ENCODE data around the gene MINDY2.
A peak's percentile ranks its signal among the peaks of the same experiment; 100 is the strongest.

The MINDY2 gene, protein sequence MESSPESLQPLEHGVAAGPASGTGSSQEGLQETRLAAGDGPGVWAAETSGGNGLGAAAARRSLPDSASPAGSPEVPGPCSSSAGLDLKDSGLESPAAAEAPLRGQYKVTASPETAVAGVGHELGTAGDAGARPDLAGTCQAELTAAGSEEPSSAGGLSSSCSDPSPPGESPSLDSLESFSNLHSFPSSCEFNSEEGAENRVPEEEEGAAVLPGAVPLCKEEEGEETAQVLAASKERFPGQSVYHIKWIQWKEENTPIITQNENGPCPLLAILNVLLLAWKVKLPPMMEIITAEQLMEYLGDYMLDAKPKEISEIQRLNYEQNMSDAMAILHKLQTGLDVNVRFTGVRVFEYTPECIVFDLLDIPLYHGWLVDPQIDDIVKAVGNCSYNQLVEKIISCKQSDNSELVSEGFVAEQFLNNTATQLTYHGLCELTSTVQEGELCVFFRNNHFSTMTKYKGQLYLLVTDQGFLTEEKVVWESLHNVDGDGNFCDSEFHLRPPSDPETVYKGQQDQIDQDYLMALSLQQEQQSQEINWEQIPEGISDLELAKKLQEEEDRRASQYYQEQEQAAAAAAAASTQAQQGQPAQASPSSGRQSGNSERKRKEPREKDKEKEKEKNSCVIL

DNA sequence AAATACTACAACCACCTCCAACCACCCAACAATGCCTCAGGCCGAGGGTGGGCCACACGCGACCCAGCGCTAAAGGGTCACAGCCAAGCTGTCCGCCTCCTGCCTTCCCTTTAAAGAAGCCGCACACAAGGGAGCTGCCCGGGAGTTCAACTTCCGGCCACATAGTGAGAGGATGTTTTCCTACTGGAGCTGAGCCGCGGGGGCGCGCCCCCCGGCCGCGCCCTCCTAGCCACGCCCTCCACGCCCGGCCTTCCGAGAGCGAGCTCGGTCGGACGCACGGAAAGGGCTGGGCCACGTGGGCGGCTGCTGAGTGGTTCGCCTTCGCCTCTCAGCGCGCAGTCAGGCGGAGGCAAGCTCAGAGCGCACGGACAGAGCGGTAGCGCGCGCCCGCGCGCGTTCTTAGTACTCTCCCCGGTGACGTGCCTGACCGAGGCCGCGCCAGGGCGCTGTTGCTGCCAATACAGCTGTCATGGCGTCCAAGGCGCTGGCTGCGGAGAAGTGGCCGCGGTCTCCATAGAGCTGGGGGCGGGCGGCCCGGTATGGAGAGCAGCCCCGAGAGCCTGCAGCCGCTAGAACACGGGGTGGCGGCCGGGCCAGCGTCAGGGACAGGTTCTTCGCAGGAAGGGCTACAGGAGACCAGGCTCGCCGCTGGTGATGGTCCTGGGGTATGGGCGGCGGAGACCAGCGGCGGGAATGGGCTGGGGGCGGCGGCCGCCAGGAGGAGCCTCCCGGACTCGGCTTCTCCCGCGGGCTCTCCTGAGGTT, at the start of gene MINDY2:
MINDY2 (plus strand) TSS at position 446 of the 764 bp plus-strand sequence; CDS start at position 540, 94 bp downstream.
- H3K4me3 Mint-ChIP-seq, result no peak within 1 kb of the TSS

DNA sequence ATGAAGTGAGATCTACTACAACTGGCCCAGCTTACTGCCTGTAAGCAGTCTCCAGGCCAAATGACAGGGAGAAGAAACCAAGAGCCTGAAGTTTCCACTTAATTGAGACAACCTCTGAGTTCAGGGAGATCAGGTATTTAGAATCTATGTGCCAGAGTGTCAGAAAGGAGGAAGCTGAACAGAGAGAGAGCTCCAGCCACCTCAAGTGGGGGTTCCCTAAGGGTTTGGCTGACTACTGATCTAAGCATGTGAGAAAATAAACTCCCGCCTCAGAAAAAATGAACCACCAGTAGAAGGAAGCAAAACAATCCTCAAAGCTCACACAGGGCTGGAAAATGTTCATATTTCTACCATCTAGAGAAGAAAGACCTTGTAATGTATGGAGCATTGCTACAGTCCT, 46.6 kb upstream of the MINDY2 start:
- peaks cover 28% of the 10 kb centered on the region for H3K36me3 Mint-ChIP-seq (ENCODE audit: low read depth)
- no peaks in the 10 kb centered on the region for H3K9me3 Mint-ChIP-seq
- H3K27me3 Mint-ChIP-seq (ENCODE audit: low read depth), result no peaks in the 10 kb centered on the region
- H3K4me1 Mint-ChIP-seq (ENCODE audit: low read depth), result peaks cover 27% of the 10 kb centered on the region
- H3K4me3 Mint-ChIP-seq, result no peak overlapping the region
- peak overlapping the region; percentile 37 for H3K27ac Mint-ChIP-seq
- DNase-seq (ENCODE audit: low spot score), result no peak

More for the DNA sequence above, at the start of gene MINDY2:
- H3K4me1 Mint-ChIP-seq (ENCODE audit: low read depth), result peaks cover 17% of the 10 kb centered on the region
- no peaks in the 10 kb centered on the region for H3K36me3 Mint-ChIP-seq (ENCODE audit: low read depth)
- DNase-seq (ENCODE audit: low spot score), result peak; percentile 97
- H3K27me3 Mint-ChIP-seq (ENCODE audit: low read depth), result no peaks in the 10 kb centered on the region
- H3K9me3 Mint-ChIP-seq, result no peaks in the 10 kb centered on the region
- peak within 1 kb of the TSS; percentile 91 for H3K27ac Mint-ChIP-seq

DNA sequence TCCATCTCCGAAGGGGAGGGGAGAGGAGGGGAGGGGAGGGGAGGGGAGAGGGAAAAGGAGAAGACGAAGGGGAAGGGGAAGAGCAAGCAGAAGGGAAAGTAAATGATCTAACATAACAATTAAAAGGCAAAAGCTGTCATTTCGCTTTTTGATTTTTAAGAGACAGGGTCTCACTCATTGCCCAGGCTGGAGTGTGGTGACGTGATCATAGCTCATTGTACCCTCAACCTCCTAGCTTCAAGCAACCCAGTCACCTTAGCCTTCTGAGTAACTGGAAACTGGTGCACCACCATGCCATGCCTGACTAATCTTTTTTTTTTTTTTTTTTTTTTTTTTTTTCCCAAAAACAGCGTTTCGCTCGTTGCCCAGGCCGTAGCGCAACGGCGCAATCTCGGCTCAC, 44.2 kb upstream of the MINDY2 start:
- H3K9me3 Mint-ChIP-seq, result no peaks in the 10 kb centered on the region
- H3K4me1 Mint-ChIP-seq (ENCODE audit: low read depth), result peaks cover 30% of the 10 kb centered on the region
- H3K36me3 Mint-ChIP-seq (ENCODE audit: low read depth), result peaks cover 22% of the 10 kb centered on the region
- H3K27me3 Mint-ChIP-seq (ENCODE audit: low read depth), result no peaks in the 10 kb centered on the region
- no peak overlapping the region for H3K27ac Mint-ChIP-seq
- H3K4me3 Mint-ChIP-seq, result no peak overlapping the region
- no peak for DNase-seq (ENCODE audit: low spot score)

DNA sequence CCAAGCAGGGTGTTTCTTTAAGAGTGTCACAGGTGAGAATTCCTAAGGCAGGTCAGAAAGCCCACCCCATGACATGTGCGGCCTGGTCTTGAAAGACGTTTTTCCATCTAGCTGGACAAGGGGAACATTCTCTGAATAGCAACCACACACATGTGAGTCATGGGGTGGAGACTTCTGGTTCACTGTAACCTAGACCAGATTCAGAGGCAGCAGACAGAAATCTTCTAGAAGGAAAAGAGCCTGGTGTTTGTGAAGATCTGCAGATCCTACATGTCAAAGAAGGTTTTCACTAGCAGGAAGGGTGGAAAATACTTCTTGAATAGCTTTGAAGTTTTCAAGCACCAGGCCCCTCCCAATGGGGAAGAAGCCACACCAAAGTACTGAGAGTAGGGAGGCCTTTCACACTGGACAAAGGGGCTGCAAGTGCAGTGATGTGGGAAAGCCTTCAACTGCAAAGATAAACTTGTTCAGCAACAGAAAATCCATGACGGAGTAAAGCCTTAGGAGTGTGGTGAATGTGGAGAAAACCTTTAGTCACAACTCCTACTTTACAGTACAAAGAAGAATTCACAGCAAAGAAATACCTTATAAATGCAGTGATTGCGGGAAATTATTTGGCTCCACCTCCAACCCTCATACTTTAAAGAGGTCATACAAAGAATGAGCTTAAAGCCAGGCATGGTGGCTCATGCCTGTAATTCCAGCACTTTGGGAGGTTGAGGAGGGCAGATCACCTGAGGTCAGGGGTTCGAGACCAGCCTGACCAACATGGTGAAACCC, 39.2 kb upstream of the MINDY2 start:
- Mint-ChIP-seq H3K36me3 (ENCODE audit: low read depth) (peaks cover 24% of the 10 kb centered on the region), H3K27ac (peak overlapping the region; percentile 29), H3K27me3 (ENCODE audit: low read depth) (no peaks in the 10 kb centered on the region), H3K4me1 (ENCODE audit: low read depth) (peaks cover 39% of the 10 kb centered on the region), H3K9me3 (no peaks in the 10 kb centered on the region), H3K4me3 (no peak overlapping the region)
- DNase-seq (ENCODE audit: low spot score), result no peak

DNA sequence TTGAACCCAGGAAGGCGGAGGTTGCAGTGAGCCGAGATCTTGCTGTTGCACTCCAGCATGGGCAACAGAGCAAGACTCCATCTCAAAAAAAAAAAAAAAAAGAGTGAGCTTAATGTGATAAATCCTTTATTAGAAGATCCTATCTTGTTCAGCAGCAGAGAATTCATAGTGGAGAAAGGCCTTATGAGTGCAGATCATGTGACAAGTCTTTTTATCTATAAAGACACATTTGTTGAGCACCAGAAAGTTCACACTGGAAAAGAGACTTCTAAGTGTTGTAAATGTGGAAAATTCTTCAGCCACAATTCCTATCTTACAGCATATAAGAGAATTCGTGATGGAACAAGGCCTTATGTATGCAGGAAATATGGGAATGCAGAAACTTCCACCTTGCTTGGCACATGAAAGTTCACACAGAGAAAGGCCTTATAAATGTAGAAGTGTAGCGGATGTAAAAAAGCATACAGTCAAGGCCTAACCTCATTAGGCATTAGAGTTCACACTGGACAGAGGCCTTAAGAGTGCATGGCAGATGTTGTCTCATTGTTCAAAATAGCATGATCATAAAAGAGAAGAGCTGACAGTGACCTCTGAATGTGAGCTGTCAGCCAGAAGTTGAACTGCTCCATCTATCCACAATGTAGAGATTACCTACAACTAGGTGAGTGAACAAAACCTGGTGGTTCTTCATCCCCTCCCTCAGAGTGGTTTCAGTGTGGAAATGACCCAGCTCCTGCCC, 38.3 kb upstream of the MINDY2 start:
- Mint-ChIP-seq H3K9me3 (no peaks in the 10 kb centered on the region), H3K27me3 (ENCODE audit: low read depth) (no peaks in the 10 kb centered on the region), H3K4me1 (ENCODE audit: low read depth) (peaks cover 45% of the 10 kb centered on the region), H3K27ac (no peak overlapping the region), H3K4me3 (no peak overlapping the region), H3K36me3 (ENCODE audit: low read depth) (peaks cover 24% of the 10 kb centered on the region)
- no peak for DNase-seq (ENCODE audit: low spot score)

DNA sequence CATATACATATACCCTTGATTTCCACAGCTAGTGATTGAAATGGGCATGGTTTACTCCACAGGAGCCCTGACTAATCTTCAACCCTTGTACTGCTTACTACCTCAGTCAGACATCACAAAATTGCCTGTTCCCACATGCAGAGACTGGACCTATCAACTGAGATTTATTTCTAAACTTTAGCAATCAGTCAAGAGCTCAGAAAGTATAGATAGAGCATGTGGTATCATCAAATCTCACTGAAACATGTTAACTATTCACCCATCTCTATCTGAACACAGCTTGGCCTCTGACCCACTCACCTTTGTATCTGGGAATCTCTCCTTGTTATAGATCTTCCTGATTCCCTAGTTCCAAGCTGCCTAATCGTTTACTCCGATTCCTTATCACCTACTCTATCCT, 36.2 kb upstream of the MINDY2 start:
- Mint-ChIP-seq H3K27ac (no peak overlapping the region), H3K36me3 (ENCODE audit: low read depth) (peaks cover 18% of the 10 kb centered on the region), H3K4me1 (ENCODE audit: low read depth) (peaks cover 52% of the 10 kb centered on the region), H3K9me3 (no peaks in the 10 kb centered on the region), H3K4me3 (no peak overlapping the region), H3K27me3 (ENCODE audit: low read depth) (no peaks in the 10 kb centered on the region)
- no peak for DNase-seq (ENCODE audit: low spot score)

DNA sequence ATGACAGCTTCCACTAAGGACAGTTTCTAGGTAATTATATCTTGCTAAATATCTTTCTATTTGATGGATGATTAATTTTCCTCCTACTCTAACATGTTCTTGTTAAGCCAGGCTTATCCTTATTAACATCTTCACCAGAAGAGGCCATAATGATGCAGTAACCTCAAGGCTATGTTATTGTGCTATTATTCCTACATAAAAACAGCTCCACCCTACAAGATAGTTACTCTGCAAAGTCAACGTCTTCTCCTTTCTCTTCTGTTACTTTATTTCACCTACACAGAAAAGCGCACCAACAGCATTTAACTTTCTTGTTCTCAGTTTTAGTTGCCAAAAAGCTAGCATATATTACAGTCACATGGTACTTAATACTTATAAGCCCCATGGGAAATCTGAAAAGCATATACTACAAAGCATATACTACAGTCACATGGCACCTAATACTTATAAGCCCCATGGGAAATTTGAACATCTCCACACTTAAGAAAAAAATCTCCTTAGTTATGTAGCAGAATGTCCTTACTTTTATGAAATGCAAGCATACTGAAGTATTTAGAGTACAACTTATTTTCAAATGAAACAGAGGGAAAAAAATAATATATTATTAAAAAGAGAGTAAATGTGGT, 35.0 kb upstream of the MINDY2 start:
- no peak for DNase-seq (ENCODE audit: low spot score)
- peaks cover 45% of the 10 kb centered on the region for H3K4me1 Mint-ChIP-seq (ENCODE audit: low read depth)
- no peak overlapping the region for H3K4me3 Mint-ChIP-seq
- no peak overlapping the region for H3K27ac Mint-ChIP-seq
- H3K9me3 Mint-ChIP-seq, result no peaks in the 10 kb centered on the region
- H3K36me3 Mint-ChIP-seq (ENCODE audit: low read depth), result peaks cover 14% of the 10 kb centered on the region
- no peaks in the 10 kb centered on the region for H3K27me3 Mint-ChIP-seq (ENCODE audit: low read depth)

DNA sequence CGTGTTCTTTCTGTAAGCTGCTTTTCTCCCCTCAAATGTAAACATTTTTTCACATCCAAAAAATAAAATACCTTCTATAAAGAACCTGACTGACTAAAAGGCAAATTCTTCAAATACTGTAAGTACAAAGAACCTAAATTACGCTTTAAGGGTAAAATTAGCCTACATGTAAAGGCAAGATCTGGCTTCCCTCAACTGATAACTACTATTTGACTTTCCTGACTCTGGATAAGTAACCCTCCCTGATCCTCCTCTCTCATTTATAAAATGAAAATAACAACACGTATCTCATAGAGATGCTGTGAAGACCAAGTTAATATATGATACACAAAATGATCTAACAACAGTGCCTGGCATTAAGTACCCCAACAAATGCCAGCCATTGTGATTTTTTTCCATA, 33.8 kb upstream of the MINDY2 start:
- no peak overlapping the region for H3K4me3 Mint-ChIP-seq
- H3K9me3 Mint-ChIP-seq, result no peaks in the 10 kb centered on the region
- no peak overlapping the region for H3K27ac Mint-ChIP-seq
- H3K36me3 Mint-ChIP-seq (ENCODE audit: low read depth), result peaks cover 9% of the 10 kb centered on the region
- H3K4me1 Mint-ChIP-seq (ENCODE audit: low read depth), result peaks cover 44% of the 10 kb centered on the region
- no peaks in the 10 kb centered on the region for H3K27me3 Mint-ChIP-seq (ENCODE audit: low read depth)
- DNase-seq (ENCODE audit: low spot score), result no peak

DNA sequence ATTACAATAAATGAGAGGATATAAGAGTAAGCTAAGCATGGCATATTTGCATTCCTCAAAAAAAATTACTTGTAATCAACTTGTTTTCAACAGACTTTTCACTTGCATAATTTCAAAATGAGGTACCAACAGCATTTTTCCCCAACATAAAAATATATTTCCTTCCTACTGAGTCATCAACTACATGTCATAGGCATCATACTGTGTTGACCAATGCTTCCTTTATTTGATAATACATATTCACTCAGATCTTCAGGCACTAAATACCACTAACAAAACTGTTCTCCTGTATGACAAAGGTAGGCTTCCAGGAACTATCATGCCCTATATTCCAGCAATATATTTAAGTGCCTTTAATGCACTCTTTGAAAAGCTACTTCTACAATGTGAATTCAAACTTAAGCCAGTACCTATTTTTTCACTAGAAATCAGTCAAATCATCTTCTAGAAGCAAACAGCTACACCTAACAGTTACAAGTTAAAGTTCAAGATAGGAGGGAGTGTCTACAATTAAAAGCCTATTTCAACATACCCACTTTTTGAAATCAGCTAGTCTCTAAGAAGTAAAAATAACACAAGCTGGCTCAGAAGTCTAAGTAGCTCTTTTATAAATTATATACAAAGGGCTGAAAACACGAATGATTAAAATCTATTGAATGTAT, 32.9 kb upstream of the MINDY2 start:
- no peaks in the 10 kb centered on the region for H3K9me3 Mint-ChIP-seq
- no peaks in the 10 kb centered on the region for H3K27me3 Mint-ChIP-seq (ENCODE audit: low read depth)
- peak overlapping the region; percentile 0 for H3K27ac Mint-ChIP-seq
- H3K4me1 Mint-ChIP-seq (ENCODE audit: low read depth), result peaks cover 47% of the 10 kb centered on the region
- H3K36me3 Mint-ChIP-seq (ENCODE audit: low read depth), result peaks cover 8% of the 10 kb centered on the region
- DNase-seq (ENCODE audit: low spot score), result no peak
- H3K4me3 Mint-ChIP-seq, result peak overlapping the region; percentile 1

DNA sequence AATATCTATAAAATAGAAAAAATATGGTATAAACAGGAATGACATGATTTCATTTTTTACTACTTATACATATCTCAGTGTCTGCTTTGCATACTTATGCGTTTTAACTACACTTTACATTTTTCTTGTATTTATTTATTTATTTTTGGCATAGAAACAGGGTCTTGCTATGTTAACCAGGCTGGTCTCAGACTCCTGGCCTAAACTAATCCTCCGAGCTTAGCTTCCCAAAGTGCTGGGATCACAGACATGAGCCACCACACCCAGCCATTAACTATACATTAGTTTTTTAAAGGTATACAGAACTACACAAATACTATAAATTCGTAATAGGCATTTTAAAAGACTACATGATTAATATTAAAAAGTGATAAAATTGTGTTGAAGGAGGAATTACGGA, 30.7 kb upstream of the MINDY2 start:
- Mint-ChIP-seq H3K9me3 (no peaks in the 10 kb centered on the region), H3K4me1 (ENCODE audit: low read depth) (peaks cover 50% of the 10 kb centered on the region), H3K4me3 (no peak overlapping the region), H3K36me3 (ENCODE audit: low read depth) (peaks cover 20% of the 10 kb centered on the region), H3K27ac (no peak overlapping the region), H3K27me3 (ENCODE audit: low read depth) (no peaks in the 10 kb centered on the region)
- DNase-seq (ENCODE audit: low spot score), result no peak

DNA sequence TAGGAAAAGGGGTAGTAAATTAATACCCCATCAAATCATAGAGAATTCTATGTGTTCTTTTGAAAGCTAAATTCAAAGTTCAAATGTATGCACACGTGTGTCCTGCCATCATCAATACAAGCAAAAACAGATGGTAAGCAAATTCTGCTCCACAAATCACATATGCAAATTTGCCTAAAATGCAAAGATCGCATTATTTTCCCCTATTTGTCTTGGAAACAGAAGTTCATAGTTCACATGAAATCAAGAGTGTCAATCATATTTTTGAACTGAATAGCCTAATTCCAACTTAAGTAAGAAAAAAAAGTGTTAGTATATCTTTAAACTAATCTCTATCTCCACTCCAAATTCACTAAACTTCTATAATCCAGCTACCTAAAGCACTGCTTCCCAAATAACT, 30.1 kb upstream of the MINDY2 start:
- Mint-ChIP-seq H3K4me3 (no peak overlapping the region), H3K36me3 (ENCODE audit: low read depth) (peaks cover 22% of the 10 kb centered on the region)
- no peak for DNase-seq (ENCODE audit: low spot score)

DNA sequence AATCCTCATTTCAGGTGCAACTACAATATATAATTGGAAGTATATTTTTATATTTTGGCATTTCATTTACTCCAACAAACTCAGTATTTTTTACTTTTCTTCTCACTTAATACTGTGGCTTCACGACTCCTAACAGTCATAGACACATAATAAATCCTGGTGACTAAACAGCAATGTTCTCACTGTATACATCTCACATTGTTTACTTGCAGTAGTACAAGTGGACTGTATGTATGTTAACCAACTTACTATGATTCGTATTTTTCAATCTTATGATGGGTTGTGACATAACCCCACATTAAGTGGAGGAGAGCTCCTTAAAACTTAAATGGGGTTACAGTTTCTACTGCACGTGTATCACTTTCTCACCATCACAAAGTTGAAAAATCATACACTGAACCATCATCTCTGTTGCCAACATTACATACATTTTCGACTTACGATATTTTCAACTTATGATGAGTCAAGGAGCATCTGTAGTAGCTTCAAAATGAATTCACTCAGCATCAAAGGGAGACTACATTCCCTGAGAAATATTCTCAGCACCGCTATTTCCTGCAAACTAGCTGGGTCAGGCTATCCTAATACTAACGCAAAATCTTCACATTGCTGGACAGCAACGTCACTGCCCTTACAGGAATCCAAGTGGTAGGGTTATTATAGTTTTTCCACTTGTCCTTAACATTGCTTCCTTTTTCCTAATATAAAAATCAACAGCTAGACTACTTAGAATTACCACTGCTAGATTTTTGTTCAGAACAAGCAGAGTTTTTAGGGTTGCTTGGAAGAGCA, 28.9 kb upstream of the MINDY2 start:
- peaks cover 26% of the 10 kb centered on the region for H3K36me3 Mint-ChIP-seq (ENCODE audit: low read depth)
- H3K4me3 Mint-ChIP-seq, result no peak overlapping the region
- H3K9me3 Mint-ChIP-seq, result no peaks in the 10 kb centered on the region
- peaks cover 49% of the 10 kb centered on the region for H3K4me1 Mint-ChIP-seq (ENCODE audit: low read depth)
- DNase-seq (ENCODE audit: low spot score), result no peak
- no peaks in the 10 kb centered on the region for H3K27me3 Mint-ChIP-seq (ENCODE audit: low read depth)
- no peak overlapping the region for H3K27ac Mint-ChIP-seq

More for the DNA sequence above, 30.1 kb upstream of the MINDY2 start:
- no peaks in the 10 kb centered on the region for H3K9me3 Mint-ChIP-seq
- H3K4me1 Mint-ChIP-seq (ENCODE audit: low read depth), result peaks cover 49% of the 10 kb centered on the region
- no peak overlapping the region for H3K27ac Mint-ChIP-seq
- no peaks in the 10 kb centered on the region for H3K27me3 Mint-ChIP-seq (ENCODE audit: low read depth)
